ENCODE measurements around the gene ISL1.

Gene ISL1

GRCh38 chr5:51383131-51384121 is at the start of gene ISL1:
Gene ISL1, plus strand, starts transcription at chr5:51383448. Its CDS starts 224 bp downstream, at chr5:51383672.
- peak; percentile 74 for DNase-seq (ENCODE audit: low read depth, low spot score)
- H3K9me3 ChIP-seq (ENCODE audit: insufficient read depth, low read length): no peaks in the 10 kb centered on the region
- peak within 1 kb of the TSS; percentile 56 for H3K9ac ChIP-seq (ENCODE audit: insufficient read length, low read depth)
- no peaks in the 10 kb centered on the region for H3K36me3 ChIP-seq (ENCODE audit: insufficient read depth, insufficient read length, low read length)
- peak within 1 kb of the TSS; percentile 62 for H3K4me3 ChIP-seq (ENCODE audit: insufficient read length, low read depth)
- TF ChIP-seq SUZ12 (IDR thresholded peaks at IDR 0.05; ENCODE audit: extremely low read depth, insufficient read depth, insufficient read length): no peak
- TF ChIP-seq ZNF274 (IDR thresholded peaks at IDR 0.05; ENCODE audit: low read depth, low read length): no peak
- no peak for TF ChIP-seq YY1 (IDR thresholded peaks at IDR 0.05; ENCODE audit: insufficient read depth, insufficient read length)
- no peaks in the 10 kb centered on the region for H3K4me1 ChIP-seq (ENCODE audit: insufficient read depth, insufficient read length)
- H3K27me3 ChIP-seq (ENCODE audit: insufficient read depth, insufficient read length): peaks cover 98% of the 10 kb centered on the region

GRCh38 chr5:51336878-51337277 is 46.4 kb upstream of the ISL1 start:
- Histone ChIP-seq H3K4me1 (ENCODE audit: insufficient read depth, insufficient read length) (no peaks in the 10 kb centered on the region), H3K27me3 (ENCODE audit: insufficient read depth, insufficient read length) (no peaks in the 10 kb centered on the region), H3K4me3 (ENCODE audit: insufficient read length, low read depth) (no peak overlapping the region), H3K9ac (ENCODE audit: insufficient read length, low read depth) (no peak overlapping the region), H3K36me3 (ENCODE audit: insufficient read depth, insufficient read length, low read length) (no peaks in the 10 kb centered on the region), H3K9me3 (ENCODE audit: insufficient read depth, low read length) (no peaks in the 10 kb centered on the region)
- TF ChIP-seq ZNF274 (IDR thresholded peaks at IDR 0.05; ENCODE audit: low read depth, low read length) (no peak), SUZ12 (IDR thresholded peaks at IDR 0.05; ENCODE audit: extremely low read depth, insufficient read depth, insufficient read length) (no peak), YY1 (IDR thresholded peaks at IDR 0.05; ENCODE audit: insufficient read depth, insufficient read length) (no peak)
- no peak for DNase-seq (ENCODE audit: low read depth, low spot score)

GRCh38 chr5:51345106-51345505 is 38.1 kb upstream of the ISL1 start:
- H3K27me3 ChIP-seq (ENCODE audit: insufficient read depth, insufficient read length): no peaks in the 10 kb centered on the region
- DNase-seq (ENCODE audit: low read depth, low spot score): no peak
- H3K4me1 ChIP-seq (ENCODE audit: insufficient read depth, insufficient read length): no peaks in the 10 kb centered on the region
- H3K9ac ChIP-seq (ENCODE audit: insufficient read length, low read depth): no peak overlapping the region
- peaks cover 8% of the 10 kb centered on the region; the same call in 1 of the 2 replicates for H3K9me3 ChIP-seq (ENCODE audit: insufficient read depth, low read length)
- H3K36me3 ChIP-seq (ENCODE audit: insufficient read depth, insufficient read length, low read length): no peaks in the 10 kb centered on the region
- H3K4me3 ChIP-seq (ENCODE audit: insufficient read length, low read depth): no peak overlapping the region
- TF ChIP-seq SUZ12 (IDR thresholded peaks at IDR 0.05; ENCODE audit: extremely low read depth, insufficient read depth, insufficient read length): no peak
- TF ChIP-seq YY1 (IDR thresholded peaks at IDR 0.05; ENCODE audit: insufficient read depth, insufficient read length): no peak
- TF ChIP-seq ZNF274 (IDR thresholded peaks at IDR 0.05; ENCODE audit: low read depth, low read length): no peak

GRCh38 chr5:51347157-51347556 is 36.1 kb upstream of the ISL1 start:
- no peak for DNase-seq (ENCODE audit: low read depth, low spot score)
- Histone ChIP-seq H3K9ac (ENCODE audit: insufficient read length, low read depth) (no peak overlapping the region), H3K4me1 (ENCODE audit: insufficient read depth, insufficient read length) (no peaks in the 10 kb centered on the region), H3K27me3 (ENCODE audit: insufficient read depth, insufficient read length) (no peaks in the 10 kb centered on the region), H3K9me3 (ENCODE audit: insufficient read depth, low read length) (peaks cover 8% of the 10 kb centered on the region; the same call in 1 of the 2 replicates), H3K36me3 (ENCODE audit: insufficient read depth, insufficient read length, low read length) (no peaks in the 10 kb centered on the region), H3K4me3 (ENCODE audit: insufficient read length, low read depth) (no peak overlapping the region)
- TF ChIP-seq YY1 (IDR thresholded peaks at IDR 0.05; ENCODE audit: insufficient read depth, insufficient read length) (no peak), ZNF274 (IDR thresholded peaks at IDR 0.05; ENCODE audit: low read depth, low read length) (no peak), SUZ12 (IDR thresholded peaks at IDR 0.05; ENCODE audit: extremely low read depth, insufficient read depth, insufficient read length) (no peak)

GRCh38 chr5:51347704-51348103 is 35.5 kb upstream of the ISL1 start:
- DNase-seq (ENCODE audit: low read depth, low spot score): peak; percentile 20
- Histone ChIP-seq H3K9ac (ENCODE audit: insufficient read length, low read depth) (no peak overlapping the region), H3K27me3 (ENCODE audit: insufficient read depth, insufficient read length) (no peaks in the 10 kb centered on the region), H3K36me3 (ENCODE audit: insufficient read depth, insufficient read length, low read length) (no peaks in the 10 kb centered on the region), H3K9me3 (ENCODE audit: insufficient read depth, low read length) (peaks cover 8% of the 10 kb centered on the region; the same call in 1 of the 2 replicates), H3K4me1 (ENCODE audit: insufficient read depth, insufficient read length) (no peaks in the 10 kb centered on the region), H3K4me3 (ENCODE audit: insufficient read length, low read depth) (no peak overlapping the region)
- TF ChIP-seq SUZ12 (IDR thresholded peaks at IDR 0.05; ENCODE audit: extremely low read depth, insufficient read depth, insufficient read length): no peak
- TF ChIP-seq YY1 (IDR thresholded peaks at IDR 0.05; ENCODE audit: insufficient read depth, insufficient read length): no peak
- TF ChIP-seq ZNF274 (IDR thresholded peaks at IDR 0.05; ENCODE audit: low read depth, low read length): no peak

DNA sequence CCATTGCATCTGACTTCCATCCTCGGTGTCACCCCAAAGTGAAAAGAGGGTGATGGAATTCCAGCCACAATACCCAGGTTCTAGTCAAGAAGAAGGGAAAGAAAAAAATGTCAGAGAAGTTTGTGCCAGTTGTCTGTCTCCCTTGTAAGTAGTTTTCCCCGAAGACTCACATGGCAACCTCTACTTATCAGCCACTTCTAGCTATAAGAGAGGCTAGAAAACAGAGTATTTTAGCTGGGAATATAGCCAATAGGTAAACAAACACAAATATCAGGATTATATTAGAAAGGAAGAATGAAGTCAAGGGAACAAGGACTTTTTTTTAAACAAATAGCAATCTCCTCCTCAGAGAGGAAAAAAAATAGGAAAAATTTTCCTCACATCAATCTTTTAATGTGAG is 12.2 kb upstream of the ISL1 start:
- H3K4me1 ChIP-seq (ENCODE audit: insufficient read depth, insufficient read length): no peaks in the 10 kb centered on the region
- no peaks in the 10 kb centered on the region for H3K9me3 ChIP-seq (ENCODE audit: insufficient read depth, low read length)
- DNase-seq (ENCODE audit: low read depth, low spot score): no peak
- no peak overlapping the region for H3K9ac ChIP-seq (ENCODE audit: insufficient read length, low read depth)
- H3K36me3 ChIP-seq (ENCODE audit: insufficient read depth, insufficient read length, low read length): no peaks in the 10 kb centered on the region
- peaks cover 12% of the 10 kb centered on the region for H3K27me3 ChIP-seq (ENCODE audit: insufficient read depth, insufficient read length)
- TF ChIP-seq ZNF274 (IDR thresholded peaks at IDR 0.05; ENCODE audit: low read depth, low read length) (no peak), YY1 (IDR thresholded peaks at IDR 0.05; ENCODE audit: insufficient read depth, insufficient read length) (no peak), SUZ12 (IDR thresholded peaks at IDR 0.05; ENCODE audit: extremely low read depth, insufficient read depth, insufficient read length) (no peak)
- no peak overlapping the region for H3K4me3 ChIP-seq (ENCODE audit: insufficient read length, low read depth)

DNA sequence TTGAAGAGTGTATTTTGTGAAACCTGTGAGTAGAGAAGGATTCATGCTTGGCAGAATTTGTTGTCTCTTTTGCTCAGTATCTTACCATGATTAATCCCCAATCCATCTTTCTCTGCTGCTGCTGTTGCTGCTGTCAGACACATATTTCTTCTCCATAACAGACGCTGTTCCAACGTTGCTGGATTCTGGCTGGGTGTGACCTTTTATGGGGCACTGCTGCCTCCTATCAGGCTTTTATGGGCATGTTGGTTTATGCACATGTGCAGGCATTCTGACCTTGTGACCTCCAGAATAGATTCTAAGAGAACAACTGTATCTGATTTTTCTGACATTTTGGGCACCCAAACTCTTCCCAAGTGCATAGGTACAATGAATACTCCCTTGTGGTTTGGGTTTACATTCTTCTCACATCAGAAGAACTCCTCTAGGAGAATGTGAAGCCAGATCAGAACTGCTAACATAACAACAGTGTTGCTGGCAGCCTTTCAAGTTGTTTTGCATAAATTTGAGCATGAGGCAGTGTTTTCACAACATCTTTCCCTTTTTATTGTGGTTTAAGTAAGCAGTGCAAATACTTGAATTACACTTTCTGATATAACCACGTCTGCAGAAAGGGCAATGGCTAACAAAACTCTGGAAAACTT is 9.2 kb upstream of the ISL1 start:
- peaks cover 41% of the 10 kb centered on the region for H3K27me3 ChIP-seq (ENCODE audit: insufficient read depth, insufficient read length)
- no peak overlapping the region for H3K4me3 ChIP-seq (ENCODE audit: insufficient read length, low read depth)
- H3K9me3 ChIP-seq (ENCODE audit: insufficient read depth, low read length): no peaks in the 10 kb centered on the region
- no peaks in the 10 kb centered on the region for H3K4me1 ChIP-seq (ENCODE audit: insufficient read depth, insufficient read length)
- DNase-seq (ENCODE audit: low read depth, low spot score): no peak
- no peak for TF ChIP-seq SUZ12 (IDR thresholded peaks at IDR 0.05; ENCODE audit: extremely low read depth, insufficient read depth, insufficient read length)
- TF ChIP-seq ZNF274 (IDR thresholded peaks at IDR 0.05; ENCODE audit: low read depth, low read length): no peak
- TF ChIP-seq YY1 (IDR thresholded peaks at IDR 0.05; ENCODE audit: insufficient read depth, insufficient read length): no peak
- no peaks in the 10 kb centered on the region for H3K36me3 ChIP-seq (ENCODE audit: insufficient read depth, insufficient read length, low read length)
- no peak overlapping the region for H3K9ac ChIP-seq (ENCODE audit: insufficient read length, low read depth)
